HepG2 (cell line): ENCODE data around the gene CSNK1A1. TPM values are rescaled to one million over a fixed set of nuclear protein-coding genes. Genes with fewer than 3 reads are reported as not detected.

Experiments
- ATAC-seq: fragments of 200-7000 bp; cut with Tn5 transposase; 3 replicates; pipeline ENCODE4 v1.9.1; 2020; ENCODE audit warnings: mild to moderate bottlenecking, moderate library complexity
- BruUV-seq: library from RNA; stranded (reverse); fragments of 400-500 nt; replicated peaks from 2 replicates; lab custom pipeline; 2021; lab: Mats Ljungman, UMichigan
- CTCF ChIA-PET: fragments of 300-600 bp; formaldehyde crosslinking; extraction: SDS; loops from one replicate; lab custom pipeline; 2021; ENCODE audit warnings: low total read pairs, inconsistent platforms, low intra/inter-chr PET ratio; lab: Yijun Ruan, JAX
- POLR2A ChIA-PET: fragments of 350-600 bp; sonication (Branson Sonifier 250); formaldehyde crosslinking; loops from one replicate; lab custom pipeline; 2020; ENCODE audit warnings: antibody characterized with exemption, inconsistent platforms; lab: Yijun Ruan, JAX
- DNase-seq: peaks from one replicate; pipeline ENCODE4 v3.0.0-alpha.2; 2015; ENCODE audit warnings: low spot score
- FAIRE-seq: peaks from 3 replicates; lab custom pipeline; 2011; peaks lifted over from hg19 to GRCh38; lab: Jason Lieb, UNC
- H2AFZ ChIP-seq: one replicate; pipeline ENCODE4 v1.6.1; 2011; ENCODE audit warnings: low read length, inconsistent platforms
- H3K27ac ChIP-seq: fragments of 300-600 bp; 3 replicates; pipeline ENCODE4 v1.8.0; 2011; ENCODE audit warnings: mixed run types, mild to moderate bottlenecking, mixed read lengths, low read length, inconsistent platforms; ENCODE audit not compliant: insufficient read depth; ENCODE audit errors: extremely low read length
- H3K27me3 ChIP-seq, 2 experiments: fragments of 200-600 bp in 1 of 2; 2 replicates in 1 of 2; 3 replicates in 1 of 2; pipeline versions ENCODE4 v1.6.0 to v1.8.0; 2011; ENCODE audit warnings: low read length in 2 of 2, mild to moderate bottlenecking in 2 of 2, moderate library complexity in 2 of 2, inconsistent platforms in 1 of 2; ENCODE audit not compliant: insufficient read depth in 2 of 2, control insufficient read depth in 1 of 2
- H3K36me3 ChIP-seq, 2 experiments: fragments of 200-600 bp in 1 of 2; replicated peaks in 1 of 2; 2 replicates in 1 of 2; 3 replicates in 1 of 2; pipeline versions ENCODE4 v1.5.1 to v1.8.0; 2011; ENCODE audit warnings: low read length in 2 of 2, inconsistent platforms in 1 of 2; ENCODE audit not compliant: insufficient read depth in 2 of 2, control insufficient read depth in 1 of 2
- H3K4me1 ChIP-seq: 2 replicates; pipeline ENCODE4 v1.5.1; 2012; ENCODE audit warnings: low read length, inconsistent platforms; ENCODE audit not compliant: insufficient read depth
- H3K4me2 ChIP-seq: 2 replicates; pipeline ENCODE4 v1.6.0; 2011; ENCODE audit warnings: low read depth, low read length, inconsistent platforms
- H3K4me3 ChIP-seq, 3 experiments: fragments of 200-600 bp in 1 of 3; sonication (generic), shearing (Covaris generic) in 1 of 3; replicated peaks in 1 of 3; 2 replicates each; pipeline ENCODE4 v1.5.1; 2011 to 2016; ENCODE audit warnings: low read length in 3 of 3, inconsistent platforms in 2 of 3, low read depth in 2 of 3, mild to moderate bottlenecking in 2 of 3, control low read depth in 1 of 3, mixed read lengths in 1 of 3; ENCODE audit not compliant: insufficient read depth in 1 of 3
- H3K79me2 ChIP-seq: one replicate; pipeline ENCODE4 v1.6.1; 2011; ENCODE audit warnings: low read length, inconsistent platforms; ENCODE audit not compliant: insufficient read depth
- H3K9ac ChIP-seq: 2 replicates; pipeline ENCODE4 v1.6.0; 2011; ENCODE audit warnings: mild to moderate bottlenecking, low read depth, low read length, inconsistent platforms; ENCODE audit not compliant: insufficient read depth
- H3K9me3 ChIP-seq: 2 replicates; pipeline ENCODE4 v1.5.1; 2012; ENCODE audit warnings: mild to moderate bottlenecking, low read length
- H4K20me1 ChIP-seq: 2 replicates; pipeline ENCODE4 v1.6.0; 2011; ENCODE audit warnings: inconsistent platforms, mild to moderate bottlenecking, low read length, moderate library complexity; ENCODE audit not compliant: insufficient read depth
- ADNP ChIP-seq: sonication (generic); formaldehyde crosslinking; IDR thresholded peaks from 2 replicates; pipeline ENCODE4 v1.4.0; 2020; ENCODE audit warnings: missing genetic modification reagents
- CHD4 ChIP-seq: fragments of 200-600 bp; sonication (generic); IDR thresholded peaks from 2 replicates; pipeline ENCODE4 v1.7.0; 2017; ENCODE audit warnings: mild to moderate bottlenecking, low read length, borderline replicate concordance
- HNF4G ChIP-seq, 2 experiments: sonication (generic) in 1 of 2; formaldehyde crosslinking in 1 of 2; IDR thresholded peaks; 2 replicates each; pipeline versions ENCODE4 v1.4.0 to v1.6.1; 2011 to 2020; ENCODE audit warnings: borderline replicate concordance in 2 of 2, low read depth in 2 of 2, mild to moderate bottlenecking in 2 of 2, low read length in 1 of 2, missing genetic modification reagents in 1 of 2, moderate library complexity in 1 of 2
- NFYB ChIP-seq: sonication (generic); formaldehyde crosslinking; IDR thresholded peaks from 2 replicates; pipeline ENCODE4 v1.4.0; 2020; ENCODE audit warnings: missing genetic modification reagents
- PHF5A ChIP-seq: IDR thresholded peaks from one replicate; pipeline ENCODE4 v1.6.1; 2018; ENCODE audit warnings: low read depth, missing genetic modification reagents; ENCODE audit not compliant: unreplicated experiment
- SIX4 ChIP-seq: sonication (generic); formaldehyde crosslinking; IDR thresholded peaks from 2 replicates; pipeline ENCODE4 v1.4.0; 2020; ENCODE audit warnings: missing genetic modification reagents
- ZHX1 ChIP-seq: sonication (generic); formaldehyde crosslinking; IDR thresholded peaks from 2 replicates; pipeline ENCODE4 v1.8.1; 2022; ENCODE audit warnings: low read depth, mild to moderate bottlenecking, missing genetic modification reagents
- ZMAT5 ChIP-seq: sonication (generic); formaldehyde crosslinking; IDR thresholded peaks from 2 replicates; pipeline ENCODE4 v1.5.0; 2020; ENCODE audit warnings: mild to moderate bottlenecking, low read depth, missing genetic modification reagents, borderline replicate concordance
- ZXDC ChIP-seq: sonication (generic); formaldehyde crosslinking; IDR thresholded peaks from 2 replicates; pipeline ENCODE4 v1.5.0; 2020; ENCODE audit warnings: mild to moderate bottlenecking, missing genetic modification reagents
- WGBS: methylation state at CpG from one replicate; pipeline ENCODE4 v1.1.6; 2017; ENCODE audit warnings: low lambda C conversion rate; 5-methylcytosine and 5-hydroxymethylcytosine counted together
- in situ Hi-C: cut with HindIII; loops from 2 replicates; pipeline ENCODE4 v1.10.0; 2017; ENCODE audit warnings: low pct_unique_long_range_greater_than_20kb; ENCODE audit not compliant: extremely low pct_ligation_motif_present
- intact Hi-C: fragments of 100-400 bp; cut with micrococcal nuclease; formaldehyde crosslinking; loops from one replicate; pipeline ENCODE4 v1.10.0; 2022; ENCODE audit not compliant: unreplicated experiment
- polyA plus RNA-seq, 8 experiments: library from polyadenylated mRNA; depleted of rRNA in 3 of 8; stranded (reverse) in 7 of 8; unstranded in 1 of 8; fragments of >200 nt; fragmentation: Illumina TruSeq in 4 of 8; extraction: Trizol in 4 of 8; gene quantifications; 2 replicates each; pipeline versions ENCODE4 v1.2.1 to v1.2.3, GENCODE V29; 2011 to 2016; ENCODE audit warnings: low read depth in 4 of 8, missing spikeins in 1 of 8, mixed read lengths in 1 of 8; ENCODE audit not compliant: insufficient read depth in 1 of 8
- total RNA-seq, 5 experiments: library from RNA; depleted of rRNA; stranded (reverse); fragments of >200 nt; fragmentation: Illumina TruSeq; extraction: Trizol; gene quantifications; 2 replicates each; pipeline ENCODE4 v1.2.3, GENCODE V29; 2016; ENCODE audit warnings: low read depth in 1 of 5

CSNK1A1 gene
- total and polyA plus RNA-seq, 2 of the 13 experiments (the other 11 are each of a cell fraction or from before 2014, with no cell fraction given), result 89.0 to 149 TPM

DNA sequence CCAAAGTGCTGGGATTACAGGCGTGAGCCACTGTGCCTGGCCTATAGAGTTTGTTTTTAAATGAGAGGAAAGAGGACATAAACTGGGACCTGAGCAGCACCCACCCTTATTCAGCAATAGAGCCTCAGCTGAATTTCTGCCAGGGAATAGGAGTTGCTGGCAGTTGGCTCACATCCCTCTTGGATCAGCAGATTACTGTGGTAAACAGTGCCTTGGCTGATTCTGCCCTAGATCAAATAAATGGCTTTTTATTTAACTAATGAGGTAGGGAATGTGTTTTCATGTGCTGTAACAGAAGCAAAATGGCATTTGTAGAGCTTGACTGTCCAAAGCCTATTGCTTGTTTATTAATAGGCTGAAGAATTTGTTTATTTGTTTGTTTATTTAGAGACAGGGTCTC is 32.2 kb upstream of the CSNK1A1 start:
- intact Hi-C loops (loop anchor here (5.0 kb wide), 1 partner anchor 34 kb away; no protein-coding TSS in a partner anchor), in situ Hi-C loops (no loop called here)
- no peaks in the 10 kb centered on the region for H3K36me3 ChIP-seq
- H4K20me1 ChIP-seq, result no peaks in the 10 kb centered on the region
- peaks cover 23% of the 10 kb centered on the region for H3K4me1 ChIP-seq
- ChIA-PET CTCF (no interaction called here), POLR2A (no interaction called here)
- H3K9me3 ChIP-seq, result no peaks in the 10 kb centered on the region
- DNase-seq, result no peak
- no peak overlapping the region for H3K9ac ChIP-seq
- H3K27me3 ChIP-seq, result peaks cover 0 to 29% of the 10 kb centered on the region in 2 experiments; a peak in 2 of 5 replicates
- H3K79me2 ChIP-seq, result no peaks in the 10 kb centered on the region
- 33% methylated on average over 1 of the region's 1 CpG for WGBS
- H3K4me2 ChIP-seq, result no peak overlapping the region
- no peak for ATAC-seq
- no peak overlapping the region for H3K4me3 ChIP-seq
- no peak overlapping the region for H3K27ac ChIP-seq
- no peak for FAIRE-seq
- no peak overlapping the region for H2AFZ ChIP-seq
- TF ChIP-seq PHF5A, result no peak
- no peak for TF ChIP-seq ZXDC
- TF ChIP-seq HNF4G (IDR thresholded peaks at IDR 0.05; ENCODE audit: borderline replicate concordance, low read depth, low read length), result no peak
- no peak for TF ChIP-seq HNF4G (CRISPR knock-in tag; IDR thresholded peaks at IDR 0.05; ENCODE audit: borderline replicate concordance, low read depth)
- no peak for TF ChIP-seq SIX4 (CRISPR knock-in tag)
- no peak for TF ChIP-seq ZHX1 (CRISPR knock-in tag)
- TF ChIP-seq ADNP (CRISPR knock-in tag), result no peak
- no peak for TF ChIP-seq NFYB (CRISPR knock-in tag)
- TF ChIP-seq CHD4, result no peak
- no peak for TF ChIP-seq ZMAT5
- BruUV-seq, result no TSS peak
